Osteoblast (primary cell): ENCODE measurements around the gene ANO6. TPM values are rescaled to one million over a fixed set of nuclear protein-coding genes. Genes with fewer than 3 reads are reported as not detected.

Source experiments
- DNase-seq: peaks from one replicate; pipeline ENCODE4 v3.0.0; 2011; ENCODE audit warnings: low spot score, mixed read lengths; ENCODE audit not compliant: insufficient read length; ENCODE audit errors: missing footprints
- H2AFZ ChIP-seq: 2 replicates; pipeline ENCODE4 v1.6.0; 2011; ENCODE audit warnings: mild to moderate bottlenecking, low read length
- H3K27ac ChIP-seq: 2 replicates; pipeline ENCODE4 v1.5.1; 2011; ENCODE audit warnings: mild to moderate bottlenecking, low read depth, low read length, moderate library complexity
- H3K27me3 ChIP-seq: 2 replicates; pipeline ENCODE4 v1.6.0; 2012; ENCODE audit warnings: mild to moderate bottlenecking, control low read depth, inconsistent platforms, low read length, moderate library complexity; ENCODE audit not compliant: insufficient read depth
- H3K36me3 ChIP-seq: 2 replicates; pipeline ENCODE4 v1.5.1; 2011; ENCODE audit warnings: mild to moderate bottlenecking, low read length, control low read depth, moderate library complexity; ENCODE audit not compliant: insufficient read depth
- H3K4me1 ChIP-seq: 2 replicates; pipeline ENCODE4 v1.5.1; 2011; ENCODE audit warnings: mild to moderate bottlenecking, low read length, control low read depth, moderate library complexity; ENCODE audit not compliant: insufficient read depth
- H3K4me2 ChIP-seq: 2 replicates; pipeline ENCODE4 v1.6.0; 2011; ENCODE audit warnings: mild to moderate bottlenecking, low read length; ENCODE audit not compliant: insufficient read depth
- H3K4me3 ChIP-seq: fragments of 200-600 bp; sonication (generic); 3 replicates; pipeline ENCODE4 v1.5.1; 2012; ENCODE audit warnings: mild to moderate bottlenecking, low read length, inconsistent platforms; ENCODE audit not compliant: insufficient read depth
- H3K79me2 ChIP-seq: 2 replicates; pipeline ENCODE4 v1.6.0; 2012; ENCODE audit warnings: mild to moderate bottlenecking, low read length, control low read depth, inconsistent platforms; ENCODE audit not compliant: insufficient read depth
- H3K9me3 ChIP-seq: 2 replicates; pipeline ENCODE4 v1.5.1; 2011; ENCODE audit warnings: low read depth, low read length, control low read depth
- H4K20me1 ChIP-seq: 2 replicates; pipeline ENCODE4 v1.6.0; 2012; ENCODE audit warnings: mild to moderate bottlenecking, low read length, control low read depth; ENCODE audit not compliant: insufficient read depth
- total RNA-seq: library from RNA; depleted of rRNA; stranded (reverse); fragments of >200 nt; gene quantifications from 2 replicates; pipeline ENCODE4 v1.2.3, GENCODE V29; 2012
- TF ChIP-seq, protein P1 (sequence below): IDR thresholded peaks from 2 replicates; pipeline ENCODE4 v1.5.1; 2011; ENCODE audit warnings: mild to moderate bottlenecking, low read depth, low read length, moderate library complexity; ENCODE audit errors: extremely low read depth

Gene ANO6
- total RNA-seq, 1 donor, result 49.9 TPM

DNA sequence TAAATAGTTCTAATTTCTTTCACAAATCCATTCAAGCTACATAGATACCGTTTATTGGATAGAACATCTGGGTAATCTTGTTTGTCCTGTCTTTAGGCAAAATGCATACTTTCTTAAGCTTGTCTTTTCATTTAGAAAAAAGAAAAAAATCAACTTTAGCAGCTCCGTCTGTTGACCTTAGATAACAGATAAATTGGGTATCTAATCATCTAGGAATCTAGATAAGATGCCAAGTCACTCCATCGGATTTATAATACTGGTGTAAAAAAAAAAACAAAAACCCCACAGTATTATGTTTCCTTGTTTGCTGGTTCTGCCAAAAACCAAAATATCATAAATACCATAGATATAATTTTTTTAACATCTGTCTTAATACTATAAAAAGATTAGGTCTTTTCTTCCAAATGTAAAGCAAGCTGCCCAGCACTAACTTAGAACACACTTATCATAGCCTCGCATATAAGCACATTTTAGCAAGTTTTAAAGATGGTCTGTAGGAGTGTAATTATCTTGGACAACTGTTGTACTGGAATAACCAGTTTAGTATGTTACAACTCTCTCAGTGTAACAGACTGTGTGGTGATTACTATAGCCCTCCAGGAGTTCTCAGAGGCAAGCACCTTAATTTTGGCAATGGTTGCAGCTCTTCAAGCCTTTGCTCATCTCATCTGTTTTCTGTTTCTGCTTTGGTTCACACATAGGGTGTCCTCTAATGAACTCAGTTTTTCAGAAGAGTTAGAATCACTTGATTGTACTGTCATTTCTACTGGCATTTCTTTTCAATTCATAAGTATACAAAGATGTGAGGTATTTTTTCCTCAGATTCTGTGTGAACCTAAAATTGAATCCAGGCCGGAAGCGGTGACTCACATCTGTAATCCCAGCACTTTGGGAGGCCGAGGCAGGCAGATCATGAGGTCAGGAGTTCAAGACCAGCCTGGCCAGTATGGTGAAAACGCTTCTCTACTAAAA lies 83.1 kb downstream of the ANO6 start:
- H3K4me1 ChIP-seq, result peaks cover 15% of the 10 kb centered on the region
- H3K36me3 ChIP-seq, result no peaks in the 10 kb centered on the region
- H3K4me2 ChIP-seq, result peak overlapping the region; percentile 34

DNA sequence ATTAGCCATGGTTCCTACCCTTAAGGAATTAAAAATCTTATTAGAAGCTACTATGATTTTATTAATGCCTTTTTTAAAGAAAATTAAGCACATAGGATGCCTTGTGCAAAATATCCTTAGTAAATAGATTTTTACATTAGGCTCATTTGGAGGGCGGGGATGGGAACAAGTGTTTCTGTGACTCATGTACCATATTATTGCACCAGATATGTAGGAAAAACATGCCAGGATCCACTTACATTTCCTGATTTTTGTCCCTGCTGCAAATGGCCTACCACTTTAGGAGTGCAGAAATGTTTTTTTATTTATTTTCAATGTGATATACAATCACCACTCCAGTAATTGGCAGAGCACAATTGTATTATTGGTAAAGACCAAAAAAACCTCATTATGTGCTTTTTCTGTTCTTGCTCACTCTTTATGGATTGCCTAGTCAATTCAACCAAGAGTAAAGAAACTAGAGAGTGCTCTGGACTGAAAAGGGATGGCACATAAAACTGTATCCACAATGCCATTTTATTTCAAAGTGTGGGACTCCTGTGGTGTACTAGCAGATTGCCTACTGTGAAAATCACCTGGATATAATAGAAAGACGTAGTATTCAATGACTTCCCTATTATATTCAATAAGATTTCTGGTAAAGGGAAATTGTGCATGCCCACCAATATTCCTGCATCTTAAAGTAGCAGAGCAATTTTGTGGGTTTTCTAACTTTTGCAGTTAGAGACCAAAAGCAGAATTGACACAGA lies 86.9 kb downstream of the ANO6 start:
- H4K20me1 ChIP-seq, result no peaks in the 10 kb centered on the region
- H3K9me3 ChIP-seq, result no peaks in the 10 kb centered on the region
- no peaks in the 10 kb centered on the region for H3K27me3 ChIP-seq
- H3K4me1 ChIP-seq, result peaks cover 17% of the 10 kb centered on the region
- H3K4me2 ChIP-seq, result no peak overlapping the region
- no peak overlapping the region for H3K4me3 ChIP-seq
- no peak for DNase-seq
- H2AFZ ChIP-seq, result no peak overlapping the region
- H3K79me2 ChIP-seq, result peaks cover 17% of the 10 kb centered on the region
- H3K36me3 ChIP-seq, result no peaks in the 10 kb centered on the region
- TF ChIP-seq, protein P1, sequence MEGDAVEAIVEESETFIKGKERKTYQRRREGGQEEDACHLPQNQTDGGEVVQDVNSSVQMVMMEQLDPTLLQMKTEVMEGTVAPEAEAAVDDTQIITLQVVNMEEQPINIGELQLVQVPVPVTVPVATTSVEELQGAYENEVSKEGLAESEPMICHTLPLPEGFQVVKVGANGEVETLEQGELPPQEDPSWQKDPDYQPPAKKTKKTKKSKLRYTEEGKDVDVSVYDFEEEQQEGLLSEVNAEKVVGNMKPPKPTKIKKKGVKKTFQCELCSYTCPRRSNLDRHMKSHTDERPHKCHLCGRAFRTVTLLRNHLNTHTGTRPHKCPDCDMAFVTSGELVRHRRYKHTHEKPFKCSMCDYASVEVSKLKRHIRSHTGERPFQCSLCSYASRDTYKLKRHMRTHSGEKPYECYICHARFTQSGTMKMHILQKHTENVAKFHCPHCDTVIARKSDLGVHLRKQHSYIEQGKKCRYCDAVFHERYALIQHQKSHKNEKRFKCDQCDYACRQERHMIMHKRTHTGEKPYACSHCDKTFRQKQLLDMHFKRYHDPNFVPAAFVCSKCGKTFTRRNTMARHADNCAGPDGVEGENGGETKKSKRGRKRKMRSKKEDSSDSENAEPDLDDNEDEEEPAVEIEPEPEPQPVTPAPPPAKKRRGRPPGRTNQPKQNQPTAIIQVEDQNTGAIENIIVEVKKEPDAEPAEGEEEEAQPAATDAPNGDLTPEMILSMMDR, result no peak
- H3K27ac ChIP-seq, result no peak overlapping the region

More for the DNA sequence above, 83.1 kb downstream of the ANO6 start:
- Histone ChIP-seq H3K79me2 (peaks cover 34% of the 10 kb centered on the region), H3K9me3 (no peaks in the 10 kb centered on the region), H2AFZ (no peak overlapping the region), H3K27me3 (no peaks in the 10 kb centered on the region), H3K4me3 (no peak overlapping the region), H4K20me1 (no peaks in the 10 kb centered on the region), H3K27ac (peak overlapping the region; percentile 85)
- TF ChIP-seq, protein P1, result no peak
- no peak for DNase-seq

DNA sequence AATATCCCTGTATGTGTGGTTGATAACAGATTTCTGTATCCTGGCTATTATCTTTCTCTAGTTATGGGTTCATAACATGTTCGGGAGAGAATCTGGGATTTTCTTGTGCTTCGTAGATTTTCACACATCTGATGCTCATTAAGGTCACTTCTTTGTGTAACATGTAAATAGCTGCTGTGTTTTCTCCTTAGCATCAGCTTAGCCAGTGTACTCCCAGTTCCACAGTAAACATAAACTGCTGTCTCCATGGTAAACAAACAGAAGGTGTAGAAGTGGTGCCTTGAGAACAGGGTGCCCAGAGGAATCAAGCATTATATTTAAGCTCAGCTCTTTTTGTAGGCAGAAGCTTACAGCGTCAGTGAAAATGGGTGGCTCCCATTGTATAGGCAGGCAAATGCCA lies 88.0 kb downstream of the ANO6 start:
- no peaks in the 10 kb centered on the region for H3K27me3 ChIP-seq
- peaks cover 10% of the 10 kb centered on the region for H3K4me1 ChIP-seq
- TF ChIP-seq, protein P1, result no peak
- H3K27ac ChIP-seq, result peak overlapping the region; percentile 34
- H3K4me3 ChIP-seq, result no peak overlapping the region
- H2AFZ ChIP-seq, result no peak overlapping the region
- no peaks in the 10 kb centered on the region for H3K9me3 ChIP-seq
- peaks cover 18% of the 10 kb centered on the region for H3K79me2 ChIP-seq
- H3K4me2 ChIP-seq, result no peak overlapping the region
- H3K36me3 ChIP-seq, result no peaks in the 10 kb centered on the region
- DNase-seq, result peak; percentile 51
- H4K20me1 ChIP-seq, result no peaks in the 10 kb centered on the region
